ENCODE measurements around the gene NDUFS2.

NDUFS2 gene

DNA sequence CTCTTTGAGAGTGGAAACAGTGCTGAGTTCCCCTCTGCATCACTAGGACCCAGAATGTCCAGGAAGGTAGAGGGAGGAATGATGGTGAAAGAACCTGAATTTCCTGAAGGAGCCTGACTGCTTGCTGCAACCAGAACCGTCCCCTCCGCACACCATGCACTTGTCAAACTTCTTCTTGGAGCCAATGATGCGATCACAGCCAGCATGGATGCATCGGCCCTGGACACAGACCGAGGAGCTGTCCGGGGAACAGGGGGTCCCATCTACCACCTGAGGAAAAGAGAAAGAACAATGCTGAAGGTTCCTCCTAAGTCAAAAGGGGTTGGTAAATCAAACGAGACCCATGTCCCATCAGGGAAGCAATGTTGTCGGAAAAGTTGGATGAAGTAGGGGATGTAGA lies 10.2 kb upstream of the NDUFS2 start:
- no peak for ATAC-seq (replicated peaks; ENCODE audit: extremely low read depth, poor library complexity, severe bottlenecking)
- Mint-ChIP-seq H3K4me3 (no peak overlapping the region), H3K27me3 (no peaks in the 10 kb centered on the region), H3K36me3 (ENCODE audit: insufficient read depth) (peaks cover 4% of the 10 kb centered on the region), H3K9me3 (no peaks in the 10 kb centered on the region), H3K4me1 (peaks cover 55% of the 10 kb centered on the region), H3K27ac (ENCODE audit: low read depth) (peak overlapping the region; percentile 94)
- no peak for DNase-seq (ENCODE audit: low spot score in 2 of 2)

DNA sequence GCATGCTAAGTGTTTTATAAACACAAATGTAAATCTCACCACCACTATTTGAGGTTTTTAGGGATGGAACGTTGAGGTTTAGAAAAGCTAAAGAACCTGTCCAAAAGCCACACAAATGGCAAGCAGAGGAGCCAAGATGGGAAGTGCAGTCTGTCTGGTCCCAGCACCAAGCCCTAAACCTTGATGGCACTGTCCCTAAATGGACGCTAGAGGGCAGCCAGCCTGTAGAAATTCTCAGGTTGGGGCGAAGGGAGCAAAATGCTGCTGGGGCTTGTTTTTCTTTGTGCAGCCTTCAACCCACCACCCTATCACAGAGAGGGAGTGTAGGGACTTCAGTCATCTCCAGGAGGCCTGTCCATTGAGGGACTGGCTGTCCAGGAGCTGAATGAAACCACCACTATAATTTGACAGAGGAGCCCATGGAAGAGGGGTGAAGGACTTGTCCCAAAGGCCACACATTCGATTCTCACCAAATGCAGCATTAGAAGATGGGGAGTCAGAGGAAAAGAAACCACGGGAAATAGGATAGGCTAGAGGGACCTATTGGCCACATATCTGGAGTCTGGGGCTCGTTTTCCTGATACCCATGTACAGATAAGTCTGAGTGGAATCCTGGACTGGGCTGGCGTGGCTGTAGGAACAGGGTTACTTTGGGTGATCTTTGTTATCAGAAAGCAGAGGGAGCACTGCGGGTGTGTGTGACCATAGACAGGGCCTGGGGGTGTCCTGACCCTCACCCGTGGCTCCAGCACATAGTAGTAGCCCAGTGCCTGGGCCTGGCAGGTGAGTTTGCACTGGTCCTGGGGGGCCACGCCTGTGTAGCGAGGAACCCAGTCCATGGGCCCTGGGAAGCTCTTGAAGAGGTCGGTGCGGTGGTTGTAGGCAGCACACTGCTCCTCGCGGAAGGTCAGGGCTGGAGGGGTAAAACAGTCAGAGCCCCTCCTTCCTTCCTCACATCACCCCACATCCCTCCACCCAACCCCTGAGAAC lies 9.4 kb upstream of the NDUFS2 start:
- H3K4me3 Mint-ChIP-seq = peak overlapping the region; percentile 57
- H3K9me3 Mint-ChIP-seq = no peaks in the 10 kb centered on the region
- H3K27ac Mint-ChIP-seq (ENCODE audit: low read depth) = peak overlapping the region; percentile 94
- DNase-seq (ENCODE audit: low spot score in 2 of 2) (peak; percentile 51 to 56), ATAC-seq (replicated peaks; ENCODE audit: extremely low read depth, poor library complexity, severe bottlenecking) (peak; percentile 84)
- no peaks in the 10 kb centered on the region for H3K27me3 Mint-ChIP-seq
- peaks cover 4% of the 10 kb centered on the region for H3K36me3 Mint-ChIP-seq (ENCODE audit: insufficient read depth)
- H3K4me1 Mint-ChIP-seq = peaks cover 47% of the 10 kb centered on the region

DNA sequence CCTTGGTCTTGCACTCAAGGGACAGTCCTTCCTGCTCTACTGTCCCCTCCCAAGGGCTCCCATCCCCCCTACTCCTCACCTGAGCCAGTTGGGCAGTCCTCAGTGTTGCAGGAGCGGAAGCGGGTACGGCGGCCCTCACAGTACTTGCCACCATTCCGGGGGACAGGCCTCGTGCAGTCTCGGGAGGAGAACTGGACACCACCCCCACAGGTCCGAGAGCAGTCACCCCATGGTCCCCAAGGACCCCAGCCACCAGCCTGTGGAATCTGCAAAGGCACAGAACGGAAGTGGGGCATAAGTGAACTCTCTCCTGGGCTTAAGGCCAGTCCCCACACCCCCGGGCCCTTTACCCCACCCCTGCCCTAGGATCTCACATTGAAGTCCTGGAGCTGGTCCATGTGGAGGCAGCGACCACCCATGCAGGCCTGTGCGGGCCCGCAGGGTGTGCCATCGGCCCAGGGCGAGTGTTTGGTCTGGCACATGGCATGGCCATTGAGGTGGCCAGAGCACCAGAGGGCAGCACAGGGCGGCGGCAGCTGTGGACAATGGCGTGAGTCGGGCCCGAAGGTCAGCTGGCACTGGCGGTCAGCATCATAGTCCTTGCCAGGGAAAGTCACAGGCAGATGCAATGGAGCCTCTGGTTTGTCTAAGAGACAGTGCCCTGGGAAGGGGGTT lies 8.5 kb upstream of the NDUFS2 start:
- DNase-seq (ENCODE audit: low spot score in 2 of 2) = no peak
- ATAC-seq (replicated peaks; ENCODE audit: extremely low read depth, poor library complexity, severe bottlenecking) = no peak
- H3K4me3 Mint-ChIP-seq = no peak overlapping the region
- H3K9me3 Mint-ChIP-seq = no peaks in the 10 kb centered on the region
- H3K27me3 Mint-ChIP-seq = no peaks in the 10 kb centered on the region
- H3K27ac Mint-ChIP-seq (ENCODE audit: low read depth) = peak overlapping the region; percentile 94
- peaks cover 41% of the 10 kb centered on the region for H3K4me1 Mint-ChIP-seq
- peaks cover 4% of the 10 kb centered on the region for H3K36me3 Mint-ChIP-seq (ENCODE audit: insufficient read depth)

DNA sequence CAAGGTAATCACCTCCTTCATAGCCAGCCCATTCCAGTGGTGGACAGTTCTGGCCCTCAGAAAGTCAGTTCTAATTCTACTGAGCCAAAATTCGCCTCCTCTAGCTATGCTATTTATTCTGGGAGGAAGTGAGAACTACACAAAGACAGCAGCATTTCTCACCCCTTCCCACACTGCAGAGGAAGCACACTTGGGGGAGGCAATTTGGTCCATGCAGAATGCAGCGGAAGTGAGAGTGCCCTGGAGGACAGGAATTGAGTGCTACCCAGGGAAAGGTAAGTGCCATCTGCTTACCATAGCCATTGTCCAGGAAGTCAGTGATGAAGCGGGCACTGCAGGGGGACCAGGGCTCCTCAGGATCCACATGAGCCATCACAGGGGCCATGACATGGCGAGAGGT lies 7.0 kb upstream of the NDUFS2 start:
- Mint-ChIP-seq H3K4me1 (peaks cover 43% of the 10 kb centered on the region), H3K36me3 (ENCODE audit: insufficient read depth) (peaks cover 4% of the 10 kb centered on the region), H3K27me3 (no peaks in the 10 kb centered on the region), H3K27ac (ENCODE audit: low read depth) (peak overlapping the region; percentile 79), H3K4me3 (peak overlapping the region; percentile 58), H3K9me3 (no peaks in the 10 kb centered on the region)
- DNase-seq (ENCODE audit: low spot score in 2 of 2) (no peak), ATAC-seq (replicated peaks; ENCODE audit: extremely low read depth, poor library complexity, severe bottlenecking) (peak; percentile 52)

DNA sequence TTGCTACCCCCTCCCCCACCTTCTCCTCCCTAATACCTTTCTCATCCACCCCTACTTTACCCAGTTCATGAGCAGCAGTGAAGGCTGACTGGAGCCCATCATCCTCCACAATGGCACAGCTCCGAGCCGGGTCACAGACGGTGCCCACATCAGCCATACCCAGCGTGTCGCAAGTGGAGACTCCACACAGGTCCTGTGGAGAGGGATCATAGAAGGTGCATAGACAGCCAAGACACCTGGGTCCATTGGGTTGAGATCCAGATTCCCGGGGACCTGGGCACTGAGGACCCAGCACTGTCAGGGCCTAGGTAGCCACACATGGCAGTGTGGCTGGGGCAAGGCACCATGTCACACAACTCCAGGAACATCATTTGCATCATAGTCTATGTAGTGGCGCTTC lies 6.1 kb upstream of the NDUFS2 start:
- peaks cover 2% of the 10 kb centered on the region for H3K36me3 Mint-ChIP-seq (ENCODE audit: insufficient read depth)
- H3K4me3 Mint-ChIP-seq = no peak overlapping the region
- peaks cover 52% of the 10 kb centered on the region for H3K4me1 Mint-ChIP-seq
- no peaks in the 10 kb centered on the region for H3K27me3 Mint-ChIP-seq
- ATAC-seq (replicated peaks; ENCODE audit: extremely low read depth, poor library complexity, severe bottlenecking) (no peak), DNase-seq (ENCODE audit: low spot score in 2 of 2) (no peak)
- no peak overlapping the region for H3K27ac Mint-ChIP-seq (ENCODE audit: low read depth)
- H3K9me3 Mint-ChIP-seq = no peaks in the 10 kb centered on the region

DNA sequence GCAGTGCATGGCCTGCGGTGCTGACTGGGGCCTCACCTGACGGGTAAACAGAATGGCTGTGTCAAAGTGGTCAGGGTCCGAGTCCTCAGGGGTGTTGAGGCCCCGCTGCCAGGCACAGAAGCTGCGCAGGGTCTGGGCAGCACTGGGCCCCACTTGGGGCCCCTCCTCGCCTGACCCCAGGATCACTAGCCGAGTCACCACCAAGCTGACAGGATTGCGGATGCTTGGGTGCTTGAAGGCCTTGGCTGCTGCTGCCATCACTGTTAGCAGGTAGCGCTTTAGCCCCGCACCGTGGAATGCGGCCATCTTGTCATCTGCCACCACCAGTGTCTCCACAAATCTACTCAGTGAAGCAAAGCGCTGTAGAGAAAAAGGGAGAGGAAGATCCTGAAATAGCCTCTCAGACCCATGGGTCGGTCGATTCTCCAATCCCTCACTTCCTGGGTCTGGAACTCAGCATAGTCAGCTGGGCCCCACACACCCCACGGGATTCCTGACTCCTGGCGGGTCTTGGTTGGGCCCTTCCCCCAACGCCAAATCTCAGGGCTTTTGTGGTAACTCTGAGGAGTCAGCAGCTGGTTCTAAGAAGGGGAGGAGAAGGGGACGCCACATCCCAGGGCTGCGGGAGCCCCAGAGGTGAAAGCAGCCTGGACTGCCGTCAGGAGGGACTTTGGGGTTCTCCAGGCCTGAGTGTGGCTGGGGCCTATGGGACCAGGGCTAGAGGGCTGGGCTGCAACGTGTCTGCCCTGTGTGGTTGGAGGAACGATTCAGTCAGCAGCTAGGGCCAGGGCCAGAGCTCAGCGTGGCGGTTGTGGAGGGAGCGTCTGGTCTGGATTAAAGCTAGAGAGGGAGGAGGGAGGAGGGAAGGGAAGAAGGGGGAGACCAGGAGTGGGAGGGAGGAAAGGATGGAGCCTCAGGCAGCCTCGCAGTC lies 5.4 kb upstream of the NDUFS2 start:
- no peak overlapping the region for H3K4me3 Mint-ChIP-seq
- H3K9me3 Mint-ChIP-seq = no peaks in the 10 kb centered on the region
- peaks cover 57% of the 10 kb centered on the region for H3K4me1 Mint-ChIP-seq
- no peak for DNase-seq (ENCODE audit: low spot score in 2 of 2)
- H3K27ac Mint-ChIP-seq (ENCODE audit: low read depth) = no peak overlapping the region
- peaks cover 2% of the 10 kb centered on the region for H3K36me3 Mint-ChIP-seq (ENCODE audit: insufficient read depth)
- H3K27me3 Mint-ChIP-seq = no peaks in the 10 kb centered on the region
- no peak for ATAC-seq (replicated peaks; ENCODE audit: extremely low read depth, poor library complexity, severe bottlenecking)

DNA sequence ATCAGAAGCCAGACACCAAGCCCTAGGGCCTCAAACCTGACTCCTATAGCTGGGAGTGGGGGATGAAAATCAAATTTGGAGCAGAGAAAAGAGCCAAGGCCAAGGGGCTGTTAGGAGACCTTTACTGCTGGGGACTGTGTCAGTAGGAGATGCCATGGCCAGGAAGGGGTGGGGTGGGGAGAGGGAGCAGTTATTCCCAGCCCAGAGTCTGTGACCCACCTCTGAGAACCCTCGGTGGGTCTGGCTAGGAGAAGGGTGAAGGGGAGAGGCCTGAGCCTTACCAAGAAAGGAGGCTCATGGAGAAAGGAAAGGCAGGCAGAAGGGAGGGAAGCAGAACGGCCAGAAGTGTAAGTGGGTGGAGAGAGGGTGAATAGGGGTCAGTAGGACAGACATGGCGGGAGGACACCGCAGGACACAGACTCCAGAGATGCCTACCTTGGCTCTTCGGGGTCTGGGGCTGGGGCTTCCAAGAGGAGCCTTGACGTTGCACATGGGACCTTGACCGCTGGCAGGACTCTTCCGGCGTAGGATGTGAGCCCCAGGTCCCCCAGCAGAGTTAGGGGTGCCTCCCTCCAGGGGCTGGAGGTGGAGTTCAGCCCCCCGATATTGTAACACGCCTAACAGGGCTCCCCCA lies 4.5 kb upstream of the NDUFS2 start:
- ATAC-seq (replicated peaks; ENCODE audit: extremely low read depth, poor library complexity, severe bottlenecking) = no peak
- no peak for DNase-seq (ENCODE audit: low spot score in 2 of 2)
- peaks cover 55% of the 10 kb centered on the region for H3K4me1 Mint-ChIP-seq
- H3K4me3 Mint-ChIP-seq = no peak overlapping the region
- no peaks in the 10 kb centered on the region for H3K9me3 Mint-ChIP-seq
- H3K27ac Mint-ChIP-seq (ENCODE audit: low read depth) = no peak overlapping the region
- H3K36me3 Mint-ChIP-seq (ENCODE audit: insufficient read depth) = peaks cover 7% of the 10 kb centered on the region
- no peaks in the 10 kb centered on the region for H3K27me3 Mint-ChIP-seq

DNA sequence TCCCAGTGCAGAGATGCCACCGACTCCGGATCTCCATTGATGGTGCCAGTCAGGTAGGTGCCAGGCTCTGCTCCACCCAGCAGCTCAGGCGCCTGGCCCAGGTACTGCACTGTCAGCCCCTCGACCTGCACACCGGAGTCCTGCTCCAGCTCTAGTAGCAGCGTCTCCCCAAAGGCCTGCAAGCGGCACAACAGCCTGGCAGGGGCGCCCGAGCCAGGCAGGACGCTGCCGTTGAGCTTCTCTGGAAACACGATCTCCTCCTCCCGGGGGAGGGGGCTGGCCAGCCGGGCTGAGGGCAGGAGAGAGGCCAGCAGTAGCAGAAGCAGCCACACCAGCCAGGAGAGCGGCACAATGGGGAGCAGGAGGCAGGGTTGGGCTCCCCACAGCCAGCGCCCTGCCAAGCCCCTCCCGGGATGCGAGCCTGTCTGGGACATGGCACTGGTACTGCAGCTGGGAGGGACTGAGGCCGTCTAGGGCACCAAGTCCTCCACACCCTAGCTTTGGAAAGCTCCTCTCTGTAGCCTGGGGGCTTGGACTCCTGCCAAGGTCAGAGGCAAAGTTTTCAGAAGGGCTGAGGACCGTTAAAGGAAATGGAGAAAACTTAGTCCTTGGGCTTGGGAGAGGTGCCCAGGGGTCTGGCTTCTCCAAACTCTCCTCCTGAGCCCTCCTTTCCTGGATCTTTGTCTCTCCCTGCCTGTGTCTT lies 3.8 kb upstream of the NDUFS2 start:
- no peaks in the 10 kb centered on the region for H3K9me3 Mint-ChIP-seq
- H3K27ac Mint-ChIP-seq (ENCODE audit: low read depth) = no peak overlapping the region
- no peak overlapping the region for H3K4me3 Mint-ChIP-seq
- H3K4me1 Mint-ChIP-seq = peaks cover 52% of the 10 kb centered on the region
- ATAC-seq (replicated peaks; ENCODE audit: extremely low read depth, poor library complexity, severe bottlenecking) (no peak), DNase-seq (ENCODE audit: low spot score in 2 of 2) (no peak)
- H3K36me3 Mint-ChIP-seq (ENCODE audit: insufficient read depth) = peaks cover 7% of the 10 kb centered on the region
- H3K27me3 Mint-ChIP-seq = no peaks in the 10 kb centered on the region

DNA sequence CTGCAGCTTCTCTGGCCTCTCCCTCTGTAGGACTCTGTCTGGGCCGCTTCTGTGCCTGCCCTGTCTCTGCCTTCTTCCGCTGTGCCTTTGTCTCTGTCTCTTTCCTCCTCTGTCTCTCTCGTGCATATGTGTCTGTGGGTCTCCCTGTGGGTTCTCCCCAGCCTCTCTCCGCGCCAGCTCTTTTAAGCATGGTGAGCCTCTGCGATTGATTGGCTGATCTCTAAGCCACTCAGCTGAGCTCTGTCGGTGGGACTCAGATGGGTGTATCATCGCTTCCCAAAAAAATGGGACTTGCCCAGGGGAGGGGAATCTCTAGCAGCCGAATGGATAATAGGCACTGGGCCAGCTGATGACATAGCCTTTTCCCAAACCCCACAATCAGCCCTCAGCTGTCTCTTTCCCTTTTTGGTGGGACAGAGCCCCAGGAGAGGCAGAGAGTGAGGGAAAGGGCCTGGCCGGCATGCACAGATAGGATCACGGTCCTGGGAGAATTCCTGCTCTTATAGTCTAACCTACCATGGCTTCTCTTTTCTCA lies 3.2 kb upstream of the NDUFS2 start, which contains the start of gene ADAMTS4:
Gene ADAMTS4, minus strand, starts transcription at position 158 of the 535 bp plus-strand sequence. CDS start 427 bp downstream, outside the sequence.
- Mint-ChIP-seq H3K4me3 (no peak within 1 kb of the TSS), H3K9me3 (no peaks in the 10 kb centered on the region), H3K36me3 (ENCODE audit: insufficient read depth) (peaks cover 11% of the 10 kb centered on the region), H3K27me3 (no peaks in the 10 kb centered on the region), H3K4me1 (peaks cover 58% of the 10 kb centered on the region), H3K27ac (ENCODE audit: low read depth) (peak within 1 kb of the TSS; percentile 73)
- DNase-seq (ENCODE audit: low spot score in 2 of 2) = no peak
- ATAC-seq (replicated peaks; ENCODE audit: extremely low read depth, poor library complexity, severe bottlenecking) = no peak

DNA sequence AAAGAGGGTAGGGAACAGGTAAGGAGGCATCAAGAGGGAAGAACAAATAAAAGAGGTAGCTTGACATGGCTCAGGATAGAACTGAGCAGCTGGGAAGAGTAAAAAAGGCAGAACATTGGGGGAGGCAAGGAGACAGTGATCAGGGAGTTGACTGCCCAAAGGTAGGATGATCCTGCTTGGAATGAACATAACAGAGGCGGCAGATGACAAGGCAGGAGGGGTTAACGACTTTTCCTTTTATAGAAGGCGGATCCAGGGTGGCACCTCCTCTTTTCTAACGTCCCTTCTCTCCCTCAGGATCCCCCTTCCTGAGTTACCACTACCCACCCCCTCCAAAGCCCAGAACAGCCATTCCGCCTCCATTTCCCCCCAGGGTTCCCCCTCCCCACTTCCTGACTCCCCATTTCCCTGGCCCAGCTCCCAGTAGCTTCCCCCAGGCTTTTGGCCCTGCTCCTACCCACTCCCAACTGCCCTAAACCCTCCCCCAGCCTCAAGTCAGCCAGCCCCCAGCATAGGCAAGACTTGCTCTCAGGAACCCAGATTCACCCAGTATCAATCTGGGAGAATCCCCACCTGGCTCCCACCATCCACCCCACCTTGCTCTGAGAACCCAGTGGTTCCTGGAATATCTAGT lies 2.5 kb upstream of the NDUFS2 start:
- no peak for ATAC-seq (replicated peaks; ENCODE audit: extremely low read depth, poor library complexity, severe bottlenecking)
- Mint-ChIP-seq H3K27me3 (no peaks in the 10 kb centered on the region), H3K4me3 (no peak overlapping the region), H3K4me1 (peaks cover 63% of the 10 kb centered on the region), H3K36me3 (ENCODE audit: insufficient read depth) (peaks cover 17% of the 10 kb centered on the region), H3K9me3 (no peaks in the 10 kb centered on the region), H3K27ac (ENCODE audit: low read depth) (peak overlapping the region; percentile 73)
- no peak for DNase-seq (ENCODE audit: low spot score in 2 of 2)

DNA sequence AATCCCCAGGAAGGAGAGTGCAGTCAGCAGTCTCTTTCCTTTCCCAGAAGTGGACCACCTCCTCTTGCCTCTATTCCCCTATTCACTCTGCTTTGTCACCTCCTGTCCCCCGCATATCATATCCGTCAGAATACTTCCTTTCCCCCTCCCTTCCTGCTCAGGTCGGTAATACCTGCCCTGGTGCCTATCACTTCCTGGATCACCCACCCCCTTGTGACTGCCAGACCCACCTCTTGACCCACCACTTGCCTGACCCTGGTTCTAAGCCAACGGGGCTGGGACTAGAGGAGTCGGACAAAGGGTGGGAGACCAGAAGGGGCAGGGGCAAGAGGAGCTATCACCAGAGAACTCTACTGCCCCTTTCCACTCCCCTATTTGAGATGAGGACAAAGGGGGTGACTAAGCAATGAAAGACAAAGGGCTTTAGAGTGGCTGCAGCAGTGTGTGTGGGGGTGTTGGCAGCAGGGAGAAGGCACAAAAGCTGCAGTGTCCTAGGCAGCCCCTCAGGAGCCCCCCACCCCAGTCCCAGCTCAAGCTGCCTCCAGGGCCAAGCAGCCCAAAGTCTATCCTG lies 1.7 kb upstream of the NDUFS2 start:
- Mint-ChIP-seq H3K4me3 (peak overlapping the region; percentile 91), H3K27ac (ENCODE audit: low read depth) (peak overlapping the region; percentile 96), H3K9me3 (no peaks in the 10 kb centered on the region), H3K36me3 (ENCODE audit: insufficient read depth) (peaks cover 17% of the 10 kb centered on the region), H3K27me3 (no peaks in the 10 kb centered on the region), H3K4me1 (peaks cover 60% of the 10 kb centered on the region)
- no peak for ATAC-seq (replicated peaks; ENCODE audit: extremely low read depth, poor library complexity, severe bottlenecking)
- no peak for DNase-seq (ENCODE audit: low spot score in 2 of 2)
